ENCODE results near the gene KCNAB2.

The KCNAB2 gene

GRCh38 chr1:6150006-6150938 is 104.6 kb downstream of the KCNAB2 start:
- Mint-ChIP-seq H3K27me3 (peaks cover 10% of the 10 kb centered on the region), H3K27ac (no peak overlapping the region), H3K4me1 (peaks cover 5% of the 10 kb centered on the region), H3K9me3 (no peaks in the 10 kb centered on the region), H3K36me3 (no peaks in the 10 kb centered on the region), H3K4me3 (no peak overlapping the region)
- DNase-seq (ENCODE audit: low spot score in 2 of 2): no peak
- no peak for ATAC-seq (ENCODE audit: low read depth)
